ENCODE measurements around the gene MTG2.

DNA sequence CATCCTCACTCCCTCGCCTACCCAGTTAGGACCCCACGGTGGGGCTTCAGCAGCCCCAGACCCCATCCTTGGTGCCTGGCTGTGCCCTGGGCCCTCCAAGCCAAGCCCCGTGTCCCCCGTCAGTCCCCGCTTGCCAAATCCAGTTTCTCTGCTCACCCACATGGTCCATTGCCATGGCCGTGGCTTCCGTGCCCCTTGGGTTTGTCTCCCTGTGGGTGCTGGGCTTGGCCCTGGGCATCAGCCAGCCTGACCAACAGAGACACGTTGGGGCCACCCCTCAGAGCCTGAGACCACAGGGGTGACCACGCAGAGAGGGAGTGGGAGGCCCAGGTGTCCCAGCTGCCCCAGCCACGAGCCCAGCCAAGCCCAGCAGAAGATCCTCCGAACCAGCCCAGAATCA is 31.6 kb upstream of the MTG2 start:
- TF ChIP-seq, protein P1, sequence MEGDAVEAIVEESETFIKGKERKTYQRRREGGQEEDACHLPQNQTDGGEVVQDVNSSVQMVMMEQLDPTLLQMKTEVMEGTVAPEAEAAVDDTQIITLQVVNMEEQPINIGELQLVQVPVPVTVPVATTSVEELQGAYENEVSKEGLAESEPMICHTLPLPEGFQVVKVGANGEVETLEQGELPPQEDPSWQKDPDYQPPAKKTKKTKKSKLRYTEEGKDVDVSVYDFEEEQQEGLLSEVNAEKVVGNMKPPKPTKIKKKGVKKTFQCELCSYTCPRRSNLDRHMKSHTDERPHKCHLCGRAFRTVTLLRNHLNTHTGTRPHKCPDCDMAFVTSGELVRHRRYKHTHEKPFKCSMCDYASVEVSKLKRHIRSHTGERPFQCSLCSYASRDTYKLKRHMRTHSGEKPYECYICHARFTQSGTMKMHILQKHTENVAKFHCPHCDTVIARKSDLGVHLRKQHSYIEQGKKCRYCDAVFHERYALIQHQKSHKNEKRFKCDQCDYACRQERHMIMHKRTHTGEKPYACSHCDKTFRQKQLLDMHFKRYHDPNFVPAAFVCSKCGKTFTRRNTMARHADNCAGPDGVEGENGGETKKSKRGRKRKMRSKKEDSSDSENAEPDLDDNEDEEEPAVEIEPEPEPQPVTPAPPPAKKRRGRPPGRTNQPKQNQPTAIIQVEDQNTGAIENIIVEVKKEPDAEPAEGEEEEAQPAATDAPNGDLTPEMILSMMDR (IDR thresholded peaks at IDR 0.05) = no peak
- no peak for TF ChIP-seq POLR2A (IDR thresholded peaks at IDR 0.05)
